AG04449 (cell line): ENCODE measurements around the gene OCA2.

Experiments
- CTCF ChIA-PET: fragments of 350-600 bp; formaldehyde crosslinking; extraction: SDS; loops from one replicate; lab custom pipeline; 2021; ENCODE audit warnings: antibody characterized with exemption; lab: Yijun Ruan, JAX
- POLR2A ChIA-PET: fragments of 400-600, 350-600 bp; formaldehyde crosslinking; extraction: SDS; loops from one replicate; lab custom pipeline; 2020; ENCODE audit warnings: antibody characterized with exemption, inconsistent platforms; lab: Yijun Ruan, JAX
- DNase-seq: peaks from one replicate; pipeline ENCODE4 v3.0.0-alpha.2; 2010; ENCODE audit warnings: low read depth, low spot score
- H3K4me3 ChIP-seq: 2 replicates; pipeline ENCODE4 v1.5.1; 2011; ENCODE audit warnings: low read depth, mild to moderate bottlenecking, control low read depth, low read length
- TF ChIP-seq, protein P1 (sequence below): IDR thresholded peaks from one replicate; pipeline ENCODE4 v1.5.1; 2011; ENCODE audit warnings: mild to moderate bottlenecking, moderate library complexity, low read length, control low read depth, inconsistent platforms; ENCODE audit not compliant: insufficient read depth; ENCODE audit errors: missing control alignments

Gene OCA2

DNA sequence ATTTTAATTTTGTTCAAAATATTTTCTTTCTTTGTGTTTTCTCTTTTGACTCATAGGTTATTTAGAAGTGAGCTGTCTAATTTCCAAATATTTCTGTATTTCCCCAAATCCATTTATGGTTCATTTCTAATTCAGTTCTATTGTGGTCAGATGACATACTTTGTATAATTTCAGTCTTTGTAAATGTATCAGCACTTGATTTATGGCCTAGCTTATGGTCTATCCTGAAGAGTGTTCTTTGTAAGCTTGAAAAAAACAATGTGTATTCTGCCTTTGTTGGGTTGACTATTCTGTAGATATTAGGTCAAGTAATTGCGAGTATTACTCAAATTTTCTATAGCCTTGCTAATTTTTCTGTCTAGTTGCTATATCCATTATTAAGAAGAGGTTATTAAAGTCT, 311.2 kb downstream of the OCA2 start:
- H3K4me3 ChIP-seq, result no peak overlapping the region
- TF ChIP-seq, protein P1, sequence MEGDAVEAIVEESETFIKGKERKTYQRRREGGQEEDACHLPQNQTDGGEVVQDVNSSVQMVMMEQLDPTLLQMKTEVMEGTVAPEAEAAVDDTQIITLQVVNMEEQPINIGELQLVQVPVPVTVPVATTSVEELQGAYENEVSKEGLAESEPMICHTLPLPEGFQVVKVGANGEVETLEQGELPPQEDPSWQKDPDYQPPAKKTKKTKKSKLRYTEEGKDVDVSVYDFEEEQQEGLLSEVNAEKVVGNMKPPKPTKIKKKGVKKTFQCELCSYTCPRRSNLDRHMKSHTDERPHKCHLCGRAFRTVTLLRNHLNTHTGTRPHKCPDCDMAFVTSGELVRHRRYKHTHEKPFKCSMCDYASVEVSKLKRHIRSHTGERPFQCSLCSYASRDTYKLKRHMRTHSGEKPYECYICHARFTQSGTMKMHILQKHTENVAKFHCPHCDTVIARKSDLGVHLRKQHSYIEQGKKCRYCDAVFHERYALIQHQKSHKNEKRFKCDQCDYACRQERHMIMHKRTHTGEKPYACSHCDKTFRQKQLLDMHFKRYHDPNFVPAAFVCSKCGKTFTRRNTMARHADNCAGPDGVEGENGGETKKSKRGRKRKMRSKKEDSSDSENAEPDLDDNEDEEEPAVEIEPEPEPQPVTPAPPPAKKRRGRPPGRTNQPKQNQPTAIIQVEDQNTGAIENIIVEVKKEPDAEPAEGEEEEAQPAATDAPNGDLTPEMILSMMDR, result no peak
- ChIA-PET POLR2A (no interaction called here), CTCF (no interaction called here)
- DNase-seq, result no peak

- no peak overlapping the region for H3K4me3 ChIP-seq
- DNase-seq, result no peak
- TF ChIP-seq, protein P1, result no peak
- POLR2A ChIA-PET, result no interaction called here
- CTCF ChIA-PET, result no interaction called here
These were observed 315.0 kb downstream of the OCA2 start for GRCh38 chr15:27784107-27784506.

DNA sequence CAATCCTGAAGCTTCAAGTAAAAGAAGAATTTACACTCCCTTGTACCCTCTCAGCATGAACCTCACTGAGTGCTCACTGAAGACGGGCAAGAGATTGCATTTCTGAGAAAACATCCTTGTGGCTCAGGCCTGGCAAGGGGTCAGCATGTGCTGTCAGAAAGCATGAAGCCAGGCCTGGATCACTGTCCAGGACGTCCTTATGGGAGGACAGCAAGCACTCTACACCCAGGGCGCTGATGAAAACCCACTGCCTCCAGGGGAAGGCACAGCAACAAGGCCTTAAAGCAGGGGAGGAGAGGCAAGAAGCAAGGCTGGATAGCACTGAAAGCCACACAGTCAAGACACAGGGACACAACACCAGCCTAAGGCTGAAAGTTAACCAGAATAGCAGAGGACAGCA, 315.4 kb downstream of the OCA2 start:
- ChIA-PET CTCF (no interaction called here), POLR2A (no interaction called here)
- no peak for DNase-seq
- TF ChIP-seq, protein P1, result no peak
- H3K4me3 ChIP-seq, result no peak overlapping the region

DNA sequence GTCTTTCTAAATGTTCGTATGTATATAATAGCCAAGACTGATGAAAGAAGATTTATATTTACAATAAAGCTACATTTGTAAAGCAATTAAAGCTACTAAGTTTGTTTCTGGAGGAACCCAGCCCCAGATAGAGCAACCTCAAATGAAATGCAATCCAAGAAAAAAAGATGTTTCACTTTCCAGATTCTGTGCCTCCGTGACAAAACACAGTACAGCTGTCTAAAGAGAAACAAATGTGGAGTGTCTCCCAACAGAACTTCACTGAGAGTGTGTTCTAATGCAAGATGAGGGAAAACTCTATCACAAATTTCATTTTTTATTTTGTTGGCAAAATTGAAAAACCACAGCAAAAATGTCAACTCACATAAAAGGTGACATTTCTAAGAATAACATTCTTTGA, 317.0 kb downstream of the OCA2 start:
- TF ChIP-seq, protein P1, result no peak
- no peak for DNase-seq
- POLR2A ChIA-PET, result no interaction called here
- CTCF ChIA-PET, result no interaction called here
- no peak overlapping the region for H3K4me3 ChIP-seq

GRCh38 chr15:27776501-27776900, 322.6 kb downstream of the OCA2 start:
- DNase-seq, result no peak
- ChIA-PET CTCF (no interaction called here), POLR2A (no interaction called here)
- TF ChIP-seq, protein P1, result no peak
- H3K4me3 ChIP-seq, result no peak overlapping the region

DNA sequence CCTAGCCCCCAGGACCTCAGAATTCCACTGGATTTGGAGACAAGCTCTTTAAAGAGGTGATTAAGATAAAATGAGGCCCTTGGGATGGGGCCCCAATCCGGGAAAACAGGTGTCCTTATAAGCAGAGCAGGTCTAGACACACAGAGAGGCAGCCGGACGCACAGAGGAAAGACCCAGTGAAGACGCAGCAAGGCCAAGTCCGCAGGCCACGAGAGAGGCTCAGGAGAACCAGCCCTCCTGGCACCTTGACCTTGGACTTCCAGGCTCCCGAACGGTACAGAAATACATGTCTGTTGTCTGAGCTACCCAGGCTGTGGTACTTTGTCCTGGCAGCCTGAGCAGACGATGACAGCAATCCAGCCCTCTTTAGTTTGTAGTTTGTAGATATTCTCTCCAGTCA, 324.5 kb downstream of the OCA2 start:
- ChIA-PET CTCF (no interaction called here), POLR2A (no interaction called here)
- no peak for DNase-seq
- TF ChIP-seq, protein P1, result no peak
- H3K4me3 ChIP-seq, result no peak overlapping the region
